Subcutaneous abdominal adipose tissue (tissue), 5 donors: ENCODE data around the gene GPALPP1.
"Not testable (repeated sequence)": the region's sequence is repeated elsewhere in the genome, so short reads cannot be mapped to it uniquely, and the experiment has no call there.

Experiments
- H3K27ac ChIP-seq: one replicate; pipeline ENCODE4 v1.7.0; 2013; ENCODE audit warnings: low read depth, mild to moderate bottlenecking, inconsistent platforms, low read length, moderate library complexity
- H3K27me3 ChIP-seq, 5 donors: one replicate each; pipeline ENCODE4 v1.7.0; 2013; ENCODE audit warnings: low read length in 5 of 5, inconsistent platforms in 1 of 5; ENCODE audit not compliant: control insufficient read depth in 5 of 5, insufficient read depth in 4 of 5
- H3K36me3 ChIP-seq, 5 donors: one replicate each; pipeline ENCODE4 v1.7.0; 2013; ENCODE audit warnings: low read length in 5 of 5; ENCODE audit not compliant: control insufficient read depth in 5 of 5, insufficient read depth in 5 of 5
- H3K4me1 ChIP-seq, 5 donors: one replicate each; pipeline ENCODE4 v1.7.0; 2013; ENCODE audit warnings: low read length in 5 of 5, mild to moderate bottlenecking in 3 of 5, moderate library complexity in 1 of 5; ENCODE audit not compliant: control insufficient read depth in 5 of 5, insufficient read depth in 5 of 5
- H3K4me3 ChIP-seq, 5 donors: one replicate each; pipeline ENCODE4 v1.7.0; 2013; ENCODE audit warnings: low read length in 5 of 5, low read depth in 1 of 5
- H3K9ac ChIP-seq, 5 donors: one replicate each; pipeline ENCODE4 v1.7.0; 2013; ENCODE audit warnings: low read length in 5 of 5, mild to moderate bottlenecking in 4 of 5, moderate library complexity in 3 of 5
- H3K9me3 ChIP-seq, 5 donors: one replicate each; pipeline ENCODE4 v1.7.0; 2013; ENCODE audit warnings: low read length in 5 of 5; ENCODE audit not compliant: control insufficient read depth in 5 of 5
- donor health status: healthy.
- donor health status: healthy.
- donor health status: healthy.
- donor health status: healthy.
- donor health status: healthy.

GPALPP1 gene

DNA sequence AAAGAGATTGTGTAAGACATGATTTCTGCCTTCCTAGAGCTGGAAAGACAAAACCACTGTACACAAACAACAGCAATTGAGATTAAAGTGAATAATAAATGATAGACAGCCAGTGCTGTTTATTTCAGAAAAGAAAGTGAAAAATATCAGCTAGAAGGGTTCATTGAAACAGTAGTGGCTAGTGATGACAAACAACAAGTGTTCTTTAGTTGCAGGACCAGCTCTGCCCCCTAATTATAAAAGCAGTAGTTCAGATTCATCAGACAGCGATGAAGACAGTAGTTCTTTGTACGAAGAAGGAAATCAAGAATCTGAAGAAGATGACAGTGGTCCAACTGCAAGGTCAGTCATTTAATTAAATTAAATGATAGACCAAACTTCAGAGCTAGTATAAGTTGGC is 14.8 kb downstream of the GPALPP1 start:
- no peaks in the 10 kb centered on the region for H3K27me3 ChIP-seq
- H3K9ac ChIP-seq: no peak overlapping the region
- no peaks in the 10 kb centered on the region for H3K4me1 ChIP-seq
- peaks cover 31 to 49% (median 38%) of the 10 kb centered on the region in 5 donors for H3K36me3 ChIP-seq
- no peaks in the 10 kb centered on the region for H3K9me3 ChIP-seq
- H3K4me3 ChIP-seq: no peak overlapping the region
- no peak overlapping the region for H3K27ac ChIP-seq

DNA sequence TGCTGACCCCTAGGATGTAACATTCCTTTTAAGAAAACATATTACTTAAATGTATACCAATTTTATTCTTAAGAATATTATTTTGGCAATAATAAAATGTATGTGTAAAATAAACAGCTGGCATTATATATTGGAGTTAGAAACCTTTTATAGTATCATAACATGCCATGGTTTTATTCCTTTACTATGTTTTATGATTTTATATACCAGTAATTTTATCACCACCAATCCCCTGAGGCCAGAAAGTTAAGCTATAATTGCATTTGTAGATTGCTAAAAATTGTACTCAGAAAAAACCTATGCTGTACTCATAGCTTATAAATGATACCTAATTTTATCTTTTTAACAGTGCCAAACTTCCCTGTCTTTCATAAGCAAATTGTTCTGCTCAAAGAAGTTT is 17.9 kb downstream of the GPALPP1 start:
- no peaks in the 10 kb centered on the region for H3K27me3 ChIP-seq
- H3K36me3 ChIP-seq: peaks cover 54 to 63% (median 59%) of the 10 kb centered on the region in 5 donors
- no peak overlapping the region for H3K4me3 ChIP-seq
- H3K9ac ChIP-seq: no peak overlapping the region
- H3K27ac ChIP-seq: no peak overlapping the region
- no peaks in the 10 kb centered on the region for H3K4me1 ChIP-seq
- H3K9me3 ChIP-seq: no peaks in the 10 kb centered on the region

DNA sequence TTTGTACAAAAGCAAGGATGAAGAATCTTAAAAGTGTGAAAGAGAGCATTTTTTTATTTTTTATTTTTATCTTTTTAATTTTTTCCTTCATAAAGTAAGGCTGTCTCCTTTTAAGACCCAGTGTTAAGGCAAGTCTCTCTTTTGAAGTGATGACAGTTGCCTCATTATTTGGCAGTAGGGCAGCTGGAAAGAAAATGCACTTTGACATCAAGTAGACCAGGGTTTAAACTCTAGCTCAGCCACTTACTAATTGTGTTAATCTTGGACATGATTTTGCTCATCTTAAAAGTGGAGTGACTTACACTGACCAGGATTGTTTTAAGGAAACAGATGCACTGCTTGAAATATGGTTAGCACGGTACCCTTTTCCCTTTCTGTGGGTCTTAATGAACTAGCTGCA is 18.5 kb downstream of the GPALPP1 start:
- no peak overlapping the region for H3K4me3 ChIP-seq
- H3K36me3 ChIP-seq: peaks cover 52 to 62% (median 58%) of the 10 kb centered on the region in 5 donors
- no peaks in the 10 kb centered on the region for H3K9me3 ChIP-seq
- H3K4me1 ChIP-seq: no peaks in the 10 kb centered on the region
- H3K27ac ChIP-seq: no peak overlapping the region
- H3K9ac ChIP-seq: no peak overlapping the region
- H3K27me3 ChIP-seq: no peaks in the 10 kb centered on the region

DNA sequence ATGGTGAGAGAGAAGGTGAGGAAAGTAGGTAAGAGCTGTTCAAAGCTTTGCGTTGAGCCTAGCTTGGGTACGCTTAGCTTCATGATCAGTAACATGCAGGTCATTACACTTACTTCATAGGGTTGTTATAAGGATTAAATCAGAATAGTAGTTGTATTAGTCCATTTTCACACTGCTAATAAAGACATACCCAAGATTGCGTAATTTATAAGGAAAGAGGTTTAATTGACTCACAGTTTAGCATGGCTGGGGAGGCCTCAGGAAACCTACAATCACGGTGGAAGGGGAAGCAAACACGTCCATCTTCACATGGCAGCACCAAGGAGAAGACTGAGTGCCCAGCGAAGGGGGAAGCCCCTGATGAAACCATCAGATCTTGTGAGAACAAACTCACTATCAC is 21.9 kb downstream of the GPALPP1 start:
- Histone ChIP-seq H3K9ac (no peak overlapping the region), H3K4me3 (no peak overlapping the region), H3K36me3 (peaks cover 56 to 76% (median 64%) of the 10 kb centered on the region in 5 donors), H3K27me3 (no peaks in the 10 kb centered on the region), H3K4me1 (no peaks in the 10 kb centered on the region), H3K9me3 (no peaks in the 10 kb centered on the region), H3K27ac (no peak overlapping the region)

DNA sequence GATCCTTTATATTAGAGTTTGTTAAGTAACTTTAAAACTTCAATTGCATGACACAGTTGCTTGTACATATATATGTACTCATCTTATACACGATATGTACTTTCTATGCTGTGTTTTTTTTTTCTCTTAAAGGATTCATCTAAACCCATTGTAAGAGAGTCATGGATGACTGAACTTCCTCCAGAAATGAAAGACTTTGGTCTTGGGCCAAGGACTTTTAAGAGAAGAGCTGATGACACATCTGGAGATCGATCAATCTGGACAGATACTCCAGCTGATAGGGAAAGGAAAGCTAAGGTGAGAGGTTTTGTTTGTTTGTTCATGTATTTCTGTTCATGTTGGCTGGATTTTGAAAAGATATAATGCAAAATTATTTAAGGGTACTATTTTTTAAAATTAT is 26.0 kb downstream of the GPALPP1 start:
- no peak overlapping the region for H3K4me3 ChIP-seq
- no peaks in the 10 kb centered on the region for H3K9me3 ChIP-seq
- peaks cover 42 to 61% (median 54%) of the 10 kb centered on the region in 5 donors for H3K36me3 ChIP-seq
- H3K9ac ChIP-seq: no peak overlapping the region
- H3K27ac ChIP-seq: no peak overlapping the region
- H3K4me1 ChIP-seq: no peaks in the 10 kb centered on the region
- no peaks in the 10 kb centered on the region for H3K27me3 ChIP-seq

DNA sequence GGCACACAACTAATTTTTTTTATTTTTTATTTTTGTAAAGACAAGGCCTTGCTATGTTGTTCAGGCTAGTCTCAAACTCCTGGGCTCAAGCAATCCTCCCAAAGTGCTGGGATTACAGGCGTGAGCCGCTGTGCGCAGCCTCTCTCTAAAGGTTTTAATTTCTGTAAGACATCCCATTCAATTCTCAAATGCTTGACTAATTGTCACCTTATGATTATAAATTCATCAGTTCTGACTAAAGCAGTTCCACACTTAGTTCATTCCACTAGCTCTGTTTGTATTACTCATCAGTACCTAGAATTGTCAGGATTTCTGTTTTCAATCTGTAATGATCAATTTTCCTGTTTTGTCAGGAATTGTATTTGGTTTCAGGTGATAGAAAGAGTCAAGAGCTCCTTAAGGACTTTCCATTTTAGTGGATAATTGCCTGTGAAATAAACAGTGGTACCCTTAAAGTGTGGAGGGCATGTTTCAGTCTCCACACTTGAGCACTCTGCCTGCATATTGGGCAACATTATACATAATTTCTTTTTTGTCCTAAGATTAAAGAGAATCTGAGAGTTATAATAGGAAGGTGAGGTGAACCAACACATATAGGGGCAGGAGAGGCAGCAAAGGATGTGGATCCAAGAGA is 27.6 kb downstream of the GPALPP1 start:
- Histone ChIP-seq H3K9me3 (no peaks in the 10 kb centered on the region), H3K4me1 (no peaks in the 10 kb centered on the region), H3K36me3 (peaks cover 32 to 60% (median 58%) of the 10 kb centered on the region in 5 donors), H3K27ac (no peak overlapping the region), H3K9ac (no peak overlapping the region), H3K27me3 (no peaks in the 10 kb centered on the region), H3K4me3 (no peak overlapping the region)

DNA sequence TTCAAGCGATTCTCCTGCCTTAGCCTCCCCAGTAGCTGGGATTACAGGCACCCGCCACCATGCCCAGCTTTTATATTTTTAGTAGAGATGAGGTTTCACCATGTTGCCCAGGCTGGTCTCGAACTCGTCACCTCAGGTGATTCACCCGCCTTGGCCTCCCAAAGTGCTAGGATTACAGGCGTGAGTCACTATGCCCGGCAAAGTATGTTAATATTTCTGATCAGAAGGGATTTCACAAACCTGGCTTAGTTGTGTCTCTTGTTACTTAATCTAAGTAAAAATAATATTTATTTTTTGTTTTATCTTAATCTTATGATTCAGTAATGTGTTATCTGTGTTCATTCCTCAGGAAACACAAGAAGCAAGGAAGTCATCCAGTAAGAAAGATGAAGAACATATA is 30.6 kb downstream of the GPALPP1 start:
- H3K9ac ChIP-seq: not testable (repeated sequence)
- peaks cover 31 to 68% (median 52%) of the 10 kb centered on the region in 5 donors for H3K36me3 ChIP-seq

DNA sequence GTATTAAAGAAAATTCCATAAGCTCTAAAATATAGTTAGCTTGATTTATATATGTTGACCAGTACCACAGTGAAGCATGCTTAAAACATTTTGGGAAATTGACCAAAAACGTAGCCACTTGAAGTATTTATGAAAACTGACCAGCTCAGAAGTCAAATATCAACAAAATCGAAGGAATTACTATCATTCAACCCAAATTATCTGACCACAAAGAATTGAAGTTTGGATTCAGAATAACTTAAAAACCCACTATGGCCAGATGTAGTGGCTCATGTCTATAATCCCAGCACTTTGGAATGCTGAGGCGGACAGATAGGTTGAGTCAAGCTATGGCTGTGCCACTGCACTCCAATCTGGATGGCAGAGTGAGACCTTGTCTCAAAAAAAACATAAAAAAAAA is 31.9 kb downstream of the GPALPP1 start:
- H3K4me1 ChIP-seq: no peaks in the 10 kb centered on the region
- no peak overlapping the region for H3K4me3 ChIP-seq
- H3K27ac ChIP-seq: no peak overlapping the region
- H3K27me3 ChIP-seq: no peaks in the 10 kb centered on the region
- no peaks in the 10 kb centered on the region for H3K9me3 ChIP-seq
- peaks cover 23 to 63% (median 48%) of the 10 kb centered on the region in 5 donors for H3K36me3 ChIP-seq
- H3K9ac ChIP-seq: no peak overlapping the region

More for the DNA sequence above, 30.6 kb downstream of the GPALPP1 start:
- H3K4me1 ChIP-seq, H3K27me3 ChIP-seq, H3K4me3 ChIP-seq, H3K9me3 ChIP-seq, H3K27ac ChIP-seq: not testable (repeated sequence)

DNA sequence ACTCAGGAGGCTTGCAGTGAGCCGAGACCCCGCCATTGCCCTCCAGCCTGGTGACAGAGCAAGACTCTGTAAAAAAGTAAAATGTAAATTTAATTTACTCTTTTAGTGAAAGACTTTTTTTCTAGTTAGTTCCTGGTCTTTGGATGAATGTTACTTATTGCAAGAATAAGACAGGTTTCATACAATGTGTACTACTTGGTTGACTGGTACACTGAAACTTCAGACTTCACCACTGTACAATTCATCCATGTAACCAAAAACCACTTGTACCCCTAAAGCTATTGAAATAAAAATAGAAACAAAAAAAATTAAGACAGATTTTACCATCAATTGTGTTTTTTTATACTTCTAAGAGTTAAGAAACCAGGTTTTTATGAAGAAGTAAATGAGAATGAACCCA is 35.5 kb downstream of the GPALPP1 start:
- Histone ChIP-seq H3K27me3 (no peaks in the 10 kb centered on the region), H3K27ac (no peak overlapping the region), H3K9me3 (no peaks in the 10 kb centered on the region), H3K36me3 (peaks cover 33 to 66% (median 53%) of the 10 kb centered on the region in 5 donors), H3K4me3 (no peak overlapping the region), H3K4me1 (no peaks in the 10 kb centered on the region), H3K9ac (no peak overlapping the region)

DNA sequence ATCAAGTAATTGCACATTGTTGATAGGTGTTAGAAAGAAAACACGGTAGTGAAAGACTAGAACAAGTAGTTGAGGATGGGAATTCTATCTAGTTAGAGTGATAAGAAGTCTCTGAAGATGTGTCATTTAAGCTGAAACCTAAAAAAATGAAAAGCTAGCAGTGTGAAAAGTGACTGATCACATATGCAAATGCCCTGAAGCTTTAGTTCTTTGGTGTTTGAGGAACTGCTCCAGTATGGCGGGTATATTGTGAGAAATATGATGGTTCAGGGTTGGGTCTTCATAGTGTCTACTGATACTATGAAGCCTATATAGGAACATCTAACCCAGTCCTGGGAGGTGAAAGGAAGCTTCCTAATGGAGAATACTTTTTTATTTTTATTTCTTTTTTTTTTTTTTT is 45.0 kb downstream of the GPALPP1 start:
- H3K4me1 ChIP-seq: no peaks in the 10 kb centered on the region
- H3K9me3 ChIP-seq: no peaks in the 10 kb centered on the region
- no peak overlapping the region for H3K9ac ChIP-seq
- no peak overlapping the region for H3K4me3 ChIP-seq
- H3K27ac ChIP-seq: no peak overlapping the region
- H3K27me3 ChIP-seq: no peaks in the 10 kb centered on the region
- peaks cover 5 to 25% (median 20%) of the 10 kb centered on the region in 5 donors for H3K36me3 ChIP-seq
